ENCODE measurements around the gene DCAF7.

GRCh38 chr17:63641692-63642448 is 91.6 kb downstream of the DCAF7 start:
- TF ChIP-seq CTCF (IDR thresholded peaks at IDR 0.05 in 4 of 5, conservative IDR thresholded peaks at IDR 0.05 in 1 of 5) (no peak), POLR2A (IDR thresholded peaks at IDR 0.05) (no peak)

Data from gastrocnemius medialis (tissue), 4 donors.